Dendritic cell treated with granulocyte-macrophage colony-stimulating factor and Interleukin-4, amounts not matched to agents 40 ng/mL and 50 ng/mL, for 4 days (primary cell): ENCODE measurements around the gene NELL1.

Source experiments
- H3K27ac Mint-ChIP-seq: one replicate; pipeline ENCODE4 v1.8.0; 2022; ENCODE audit warnings: mild to moderate bottlenecking, mixed read lengths
- H3K27me3 Mint-ChIP-seq: one replicate; pipeline ENCODE4 v1.8.0; 2022; ENCODE audit warnings: mild to moderate bottlenecking, mixed read lengths
- H3K36me3 Mint-ChIP-seq: one replicate; pipeline ENCODE4 v1.8.0; 2022; ENCODE audit warnings: low read depth, mixed read lengths
- H3K4me1 Mint-ChIP-seq: one replicate; pipeline ENCODE4 v1.8.0; 2022; ENCODE audit warnings: low read depth, mixed read lengths
- H3K4me3 Mint-ChIP-seq: one replicate; pipeline ENCODE4 v1.8.0; 2022; ENCODE audit warnings: mild to moderate bottlenecking, moderate library complexity, mixed read lengths
- H3K9me3 Mint-ChIP-seq: one replicate; pipeline ENCODE4 v1.8.0; 2022; ENCODE audit warnings: mixed read lengths
- intact Hi-C: fragments of 100-400 bp; cut with micrococcal nuclease; formaldehyde crosslinking; loops from one replicate; pipeline ENCODE4 v1.15.0; 2022

The NELL1 gene

GRCh38 chr11:20644360-20644759 lies 25.0 kb upstream of the NELL1 start:
- no peaks in the 10 kb centered on the region for H3K4me1 Mint-ChIP-seq
- no peak overlapping the region for H3K27ac Mint-ChIP-seq
- intact Hi-C loops = no loop called here
- H3K9me3 Mint-ChIP-seq = no peaks in the 10 kb centered on the region
- no peaks in the 10 kb centered on the region for H3K36me3 Mint-ChIP-seq
- H3K4me3 Mint-ChIP-seq = no peak overlapping the region
- peaks cover 6% of the 10 kb centered on the region for H3K27me3 Mint-ChIP-seq

- Mint-ChIP-seq H3K27ac (no peak overlapping the region), H3K27me3 (no peaks in the 10 kb centered on the region), H3K36me3 (no peaks in the 10 kb centered on the region), H3K4me3 (no peak overlapping the region), H3K9me3 (no peaks in the 10 kb centered on the region), H3K4me1 (no peaks in the 10 kb centered on the region)
- intact Hi-C loops = loop anchor here (1.0 to 5.0 kb wide), 2 partner anchors 864 to 1654 kb away; no protein-coding TSS in a partner anchor
These were observed 21.3 kb upstream of the NELL1 start for GRCh38 chr11:20647976-20648565.

GRCh38 chr11:20652150-20652806 lies 17.1 kb upstream of the NELL1 start:
- no peaks in the 10 kb centered on the region for H3K9me3 Mint-ChIP-seq
- no peak overlapping the region for H3K27ac Mint-ChIP-seq
- intact Hi-C loops = no loop called here
- H3K27me3 Mint-ChIP-seq = peaks cover 9% of the 10 kb centered on the region
- no peaks in the 10 kb centered on the region for H3K36me3 Mint-ChIP-seq
- no peaks in the 10 kb centered on the region for H3K4me1 Mint-ChIP-seq
- no peak overlapping the region for H3K4me3 Mint-ChIP-seq

- H3K27ac Mint-ChIP-seq = no peak overlapping the region
- no peak overlapping the region for H3K4me3 Mint-ChIP-seq
- no peaks in the 10 kb centered on the region for H3K36me3 Mint-ChIP-seq
- intact Hi-C loops = no loop called here
- no peaks in the 10 kb centered on the region for H3K4me1 Mint-ChIP-seq
- H3K27me3 Mint-ChIP-seq = peaks cover 13% of the 10 kb centered on the region
- H3K9me3 Mint-ChIP-seq = no peaks in the 10 kb centered on the region
These were observed 15.3 kb upstream of the NELL1 start for GRCh38 chr11:20654038-20654437.

GRCh38 chr11:20656901-20657300 lies 12.5 kb upstream of the NELL1 start:
- intact Hi-C loops = no loop called here
- H3K36me3 Mint-ChIP-seq = no peaks in the 10 kb centered on the region
- peaks cover 15% of the 10 kb centered on the region for H3K27me3 Mint-ChIP-seq
- no peak overlapping the region for H3K4me3 Mint-ChIP-seq
- no peak overlapping the region for H3K27ac Mint-ChIP-seq
- no peaks in the 10 kb centered on the region for H3K9me3 Mint-ChIP-seq
- no peaks in the 10 kb centered on the region for H3K4me1 Mint-ChIP-seq

- H3K36me3 Mint-ChIP-seq = no peaks in the 10 kb centered on the region
- peaks cover 15% of the 10 kb centered on the region for H3K27me3 Mint-ChIP-seq
- no peaks in the 10 kb centered on the region for H3K9me3 Mint-ChIP-seq
- no peak overlapping the region for H3K27ac Mint-ChIP-seq
- intact Hi-C loops = no loop called here
- no peaks in the 10 kb centered on the region for H3K4me1 Mint-ChIP-seq
- no peak overlapping the region for H3K4me3 Mint-ChIP-seq
These were observed 11.3 kb upstream of the NELL1 start for GRCh38 chr11:20658135-20658534.

- intact Hi-C loops = no loop called here
- Mint-ChIP-seq H3K4me3 (no peak overlapping the region), H3K27ac (no peak overlapping the region), H3K9me3 (no peaks in the 10 kb centered on the region), H3K4me1 (no peaks in the 10 kb centered on the region), H3K27me3 (peaks cover 17% of the 10 kb centered on the region), H3K36me3 (no peaks in the 10 kb centered on the region)
These were observed 7.9 kb upstream of the NELL1 start for GRCh38 chr11:20661445-20661844.

- no peaks in the 10 kb centered on the region for H3K36me3 Mint-ChIP-seq
- no peak overlapping the region for H3K4me3 Mint-ChIP-seq
- peaks cover 18% of the 10 kb centered on the region for H3K27me3 Mint-ChIP-seq
These were observed 7.5 kb upstream of the NELL1 start for GRCh38 chr11:20661850-20662249.

GRCh38 chr11:20668131-20668809 lies 1.1 kb upstream of the NELL1 start:
- Mint-ChIP-seq H3K27ac (no peak overlapping the region), H3K4me1 (peaks cover 7% of the 10 kb centered on the region), H3K4me3 (no peak overlapping the region), H3K27me3 (peaks cover 66% of the 10 kb centered on the region), H3K9me3 (no peaks in the 10 kb centered on the region), H3K36me3 (no peaks in the 10 kb centered on the region)
- intact Hi-C loops = no loop called here

More at GRCh38 chr11:20661850-20662249, 7.5 kb upstream of the NELL1 start:
- Mint-ChIP-seq H3K9me3 (no peaks in the 10 kb centered on the region), H3K4me1 (no peaks in the 10 kb centered on the region), H3K27ac (no peak overlapping the region)
- intact Hi-C loops = no loop called here

- intact Hi-C loops = no loop called here
- H3K4me3 Mint-ChIP-seq = no peak overlapping the region
- peaks cover 64% of the 10 kb centered on the region for H3K27me3 Mint-ChIP-seq
- H3K4me1 Mint-ChIP-seq = peaks cover 7% of the 10 kb centered on the region
- H3K36me3 Mint-ChIP-seq = no peaks in the 10 kb centered on the region
- H3K27ac Mint-ChIP-seq = no peak overlapping the region
- H3K9me3 Mint-ChIP-seq = no peaks in the 10 kb centered on the region
These were observed 666 bp downstream of the NELL1 start for GRCh38 chr11:20669820-20670684.

- peaks cover 7% of the 10 kb centered on the region for H3K4me1 Mint-ChIP-seq
- H3K36me3 Mint-ChIP-seq = no peaks in the 10 kb centered on the region
- H3K27ac Mint-ChIP-seq = no peak overlapping the region
- no peak overlapping the region for H3K4me3 Mint-ChIP-seq
- intact Hi-C loops = no loop called here
- peaks cover 61% of the 10 kb centered on the region for H3K27me3 Mint-ChIP-seq
- no peaks in the 10 kb centered on the region for H3K9me3 Mint-ChIP-seq
These were observed 1.6 kb downstream of the NELL1 start for GRCh38 chr11:20670932-20671403.

GRCh38 chr11:20671856-20672546 lies 2.6 kb downstream of the NELL1 start:
- intact Hi-C loops = no loop called here
- Mint-ChIP-seq H3K27me3 (peaks cover 56% of the 10 kb centered on the region), H3K36me3 (no peaks in the 10 kb centered on the region), H3K9me3 (no peaks in the 10 kb centered on the region), H3K4me3 (no peak overlapping the region), H3K27ac (no peak overlapping the region), H3K4me1 (peaks cover 7% of the 10 kb centered on the region)

GRCh38 chr11:20672575-20672974 lies 3.2 kb downstream of the NELL1 start:
- Mint-ChIP-seq H3K36me3 (no peaks in the 10 kb centered on the region), H3K4me1 (peaks cover 7% of the 10 kb centered on the region), H3K9me3 (no peaks in the 10 kb centered on the region), H3K4me3 (no peak overlapping the region), H3K27ac (no peak overlapping the region), H3K27me3 (peaks cover 51% of the 10 kb centered on the region)
- intact Hi-C loops = no loop called here
